COLO829 (cell line): ENCODE data around the gene NLE1.
"Not testable (repeated sequence)": the region's sequence is repeated elsewhere in the genome, so short reads cannot be mapped to it uniquely, and the experiment has no call there.

ENCODE experiments used
- DNase-seq: peaks from one replicate; pipeline ENCODE4 v3.0.0; 2012; ENCODE audit warnings: low spot score

NLE1 gene

DNA sequence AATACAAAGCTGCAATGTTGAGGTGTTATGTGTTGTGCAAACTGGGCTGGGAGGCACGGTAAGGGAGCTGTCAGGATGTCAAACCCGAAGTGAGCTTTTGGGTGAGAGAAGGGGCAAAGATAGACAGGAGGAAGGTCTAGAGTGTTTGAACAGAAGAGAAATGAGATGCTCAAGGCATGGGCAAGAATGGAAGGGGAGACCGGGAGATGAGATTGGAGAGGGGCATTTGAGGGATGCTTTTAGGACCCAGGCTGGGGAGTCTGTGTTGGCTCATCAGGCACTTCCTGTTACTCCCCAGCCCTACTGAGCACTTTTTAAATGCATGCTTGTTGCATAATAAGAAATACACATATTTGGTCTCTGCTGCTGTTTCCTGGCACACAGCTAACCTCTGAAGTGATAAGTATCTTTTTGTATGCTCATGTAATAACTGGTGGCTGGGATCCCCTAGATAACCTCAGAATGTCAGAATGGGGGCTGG, 19.2 kb upstream of the NLE1 start:
- no peak for DNase-seq

DNA sequence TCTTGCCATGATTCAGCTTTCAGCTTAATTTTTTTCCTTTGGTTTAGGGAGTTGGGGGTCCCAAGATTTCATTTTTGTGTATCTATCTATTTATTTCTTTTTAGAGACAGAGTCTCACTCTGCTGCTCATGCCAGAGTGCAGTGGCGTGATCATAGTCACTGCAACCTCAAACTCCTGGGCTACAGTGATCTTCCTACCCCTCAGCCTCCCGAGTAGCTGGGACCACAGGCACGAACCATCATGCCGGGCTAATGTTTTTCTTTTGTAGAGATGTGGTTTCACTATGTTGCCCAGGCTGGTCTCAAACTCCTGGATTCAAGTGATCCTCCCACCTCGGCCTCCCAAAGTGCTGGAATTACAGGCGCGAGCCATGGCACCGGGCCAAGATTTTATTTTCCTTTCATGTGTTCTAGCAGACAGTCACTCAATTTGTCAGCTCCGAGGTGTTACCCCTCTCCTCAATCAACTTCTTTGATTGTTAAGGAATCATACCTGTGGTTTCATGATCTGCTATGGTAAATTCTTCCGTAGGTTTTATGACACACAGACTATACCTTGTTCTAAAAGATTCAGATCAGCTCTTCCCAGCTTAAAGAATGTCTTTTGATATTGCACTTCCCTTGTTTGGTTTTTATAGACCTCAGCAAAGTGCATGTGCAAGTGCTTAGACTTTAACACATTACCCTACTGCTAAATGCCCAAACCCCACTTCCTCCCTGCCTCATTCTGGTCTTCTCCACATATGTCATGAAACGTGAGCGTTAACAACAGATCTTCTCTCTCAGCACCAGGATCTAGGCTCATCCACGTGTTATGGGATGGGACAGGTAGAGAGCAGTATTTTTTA, 18.5 kb upstream of the NLE1 start:
- DNase-seq = no peak

DNA sequence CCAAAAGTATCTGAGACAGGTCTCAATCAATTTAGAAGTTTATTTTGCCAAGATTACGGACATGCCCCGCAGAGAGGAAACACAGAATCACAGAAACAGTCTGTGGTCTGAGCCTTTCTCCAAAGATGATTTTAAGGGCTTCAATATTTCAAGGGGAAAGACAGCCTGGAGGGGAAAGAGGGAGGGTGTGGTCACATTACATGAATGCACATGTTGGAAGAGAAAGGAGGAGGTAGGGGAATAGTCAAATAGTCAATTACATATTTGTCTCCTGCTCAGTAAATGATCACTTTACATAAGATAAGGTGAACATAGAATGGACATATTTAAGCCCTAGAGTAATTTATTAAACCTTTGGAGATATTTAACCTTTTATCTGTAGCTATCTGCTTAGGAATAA, 17.8 kb upstream of the NLE1 start:
- no peak for DNase-seq

DNA sequence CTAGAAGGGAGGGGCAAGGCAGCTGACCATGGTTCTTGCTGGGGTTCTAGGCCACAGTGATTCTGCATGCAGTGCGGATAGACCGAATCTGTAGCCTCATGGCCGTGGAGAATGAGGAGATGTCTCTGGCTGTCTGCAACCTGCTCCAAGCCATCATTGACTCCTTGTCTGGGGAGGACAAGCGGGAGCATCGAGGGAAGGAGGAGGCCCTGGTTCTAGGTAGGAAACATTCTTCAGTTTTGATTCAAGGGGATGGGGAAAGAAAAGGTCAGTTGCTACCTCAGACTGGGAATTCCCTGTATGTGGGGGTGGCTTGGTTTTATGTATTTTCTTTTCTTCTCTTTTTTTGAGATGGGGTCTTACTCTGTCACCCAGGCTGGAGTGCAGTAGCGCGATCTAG, 13.1 kb upstream of the NLE1 start:
- no peak for DNase-seq

DNA sequence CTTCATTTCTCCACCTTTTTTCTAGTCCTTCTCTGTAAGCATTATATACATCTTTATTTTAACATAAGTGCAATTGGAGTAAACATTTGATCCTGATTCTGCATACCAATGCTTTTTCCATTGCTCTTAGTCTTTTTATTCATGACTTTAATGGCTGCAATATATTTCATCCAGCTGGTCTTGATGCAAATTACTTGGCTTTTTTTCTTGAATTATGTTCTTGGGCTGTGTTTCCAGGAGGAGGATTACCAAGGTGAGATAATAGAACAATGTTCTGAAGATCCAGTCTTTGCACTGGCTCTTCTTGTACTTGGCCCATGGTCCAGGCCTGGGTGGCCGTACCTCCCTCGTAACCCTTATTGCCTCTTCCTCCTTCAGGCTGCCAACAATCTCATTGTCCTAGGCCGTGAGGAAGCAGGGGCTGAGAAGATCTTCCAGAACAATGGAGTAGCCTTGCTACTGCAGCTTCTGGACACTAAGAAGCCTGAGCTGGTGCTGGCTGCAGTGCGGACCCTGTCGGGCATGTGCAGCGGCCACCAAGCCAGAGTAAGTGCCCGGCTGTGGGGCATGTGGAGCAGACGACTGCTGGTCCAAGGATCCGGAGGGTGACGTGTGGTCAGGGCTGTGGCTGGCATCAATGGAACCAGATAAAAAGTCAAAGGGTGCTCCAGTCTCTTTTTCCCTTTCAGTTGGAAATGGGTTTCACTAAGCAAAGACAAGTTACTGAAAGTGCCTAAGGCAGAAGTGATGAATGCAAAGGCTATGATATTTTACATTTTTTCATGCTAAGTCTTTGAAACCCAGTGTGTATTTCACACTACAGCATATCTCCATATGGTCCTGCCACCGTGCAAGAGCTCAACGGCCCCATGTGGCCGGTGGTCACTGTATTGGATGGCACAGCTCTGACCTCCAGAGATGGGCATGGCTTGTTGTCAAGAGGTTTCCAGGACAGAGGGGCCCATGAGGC, 12.4 kb upstream of the NLE1 start:
- DNase-seq = no peak

DNA sequence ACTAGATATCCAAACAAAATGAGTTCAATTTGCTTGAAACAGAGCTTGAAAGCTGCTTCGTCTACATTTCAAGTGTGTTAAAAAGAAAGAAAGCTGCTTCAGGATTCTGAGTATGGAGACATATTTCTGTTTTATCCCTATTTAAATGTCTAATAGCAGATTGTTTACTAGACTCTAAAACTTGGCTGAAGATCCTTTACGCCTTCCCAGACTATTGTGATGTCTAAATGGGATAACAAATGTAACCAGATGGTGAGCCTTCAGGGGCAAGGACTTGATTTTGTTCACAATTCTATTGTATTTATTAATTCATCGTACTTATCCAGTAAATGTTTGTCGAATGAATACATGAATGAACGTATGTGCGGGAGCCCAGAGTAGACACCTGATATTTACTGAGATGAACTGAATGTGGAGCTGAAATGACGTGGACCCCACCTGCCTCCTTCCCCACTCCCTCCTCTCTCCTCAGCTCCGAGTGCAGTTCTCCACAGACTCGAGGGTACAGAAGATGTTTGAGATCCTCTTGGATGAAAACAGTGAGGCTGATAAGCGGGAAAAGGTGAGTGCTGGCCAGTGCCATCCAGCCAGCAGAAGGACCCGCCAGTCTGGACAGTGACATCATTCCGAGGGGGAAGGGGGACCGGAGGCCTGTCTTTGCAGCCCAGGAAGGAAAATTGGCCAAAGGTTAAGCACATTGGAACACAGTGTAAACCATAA, 10.5 kb upstream of the NLE1 start:
- no peak for DNase-seq

DNA sequence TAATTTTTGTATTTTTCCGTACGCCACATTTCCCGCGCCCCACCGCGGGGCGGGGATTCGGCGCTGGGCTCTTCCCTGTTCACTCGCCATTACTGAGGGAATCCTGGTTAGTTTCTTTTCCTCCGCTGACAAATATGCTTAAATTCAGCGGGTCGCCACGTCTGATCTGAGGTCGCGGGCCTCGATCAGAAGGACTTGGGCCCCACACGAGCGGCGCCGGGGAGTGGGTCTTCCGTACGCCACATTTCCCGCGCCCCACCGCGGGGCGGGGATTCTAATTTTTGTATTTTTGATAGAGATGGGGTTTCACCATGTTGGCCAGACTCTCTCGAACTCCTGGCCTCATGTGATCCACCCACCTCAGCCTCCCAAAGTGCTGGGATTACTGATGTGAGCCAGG, 9.0 kb upstream of the NLE1 start:
- DNase-seq = not testable (repeated sequence)

DNA sequence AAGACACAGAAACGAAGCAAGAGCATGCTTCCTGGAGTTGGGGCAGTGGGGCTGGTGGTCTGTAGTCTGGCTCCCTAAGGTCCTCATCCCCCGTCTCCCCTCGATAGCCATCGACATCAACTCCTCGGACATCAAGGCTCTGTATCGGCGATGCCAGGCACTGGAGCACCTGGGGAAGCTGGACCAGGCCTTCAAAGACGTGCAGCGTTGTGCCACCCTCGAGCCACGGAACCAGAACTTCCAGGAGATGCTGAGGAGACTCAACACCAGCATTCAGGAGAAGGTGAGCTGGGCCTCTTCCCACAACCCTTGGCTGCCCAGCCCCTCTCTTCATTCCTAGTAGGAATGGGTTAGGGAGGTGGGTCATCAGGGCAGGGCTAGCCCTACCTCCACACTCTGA, 7.8 kb upstream of the NLE1 start:
- no peak for DNase-seq

DNA sequence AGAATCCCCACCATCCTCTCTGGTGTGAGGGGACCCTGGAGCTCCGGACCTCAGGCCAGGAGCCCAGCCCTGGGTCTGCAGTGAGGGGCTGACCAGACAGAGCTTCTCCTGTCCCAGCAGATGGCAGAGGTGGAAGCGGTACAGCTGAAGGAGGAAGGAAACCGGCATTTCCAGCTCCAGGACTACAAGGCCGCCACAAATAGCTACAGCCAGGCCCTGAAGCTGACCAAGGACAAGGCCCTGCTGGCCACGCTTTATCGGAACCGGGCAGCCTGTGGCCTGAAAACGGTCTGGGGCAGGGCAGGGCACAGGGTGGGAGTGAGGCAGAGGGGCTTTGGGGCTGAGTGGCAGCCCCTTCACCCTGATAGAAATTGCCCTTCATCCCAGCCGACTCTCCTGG, 6.0 kb upstream of the NLE1 start:
- no peak for DNase-seq

DNA sequence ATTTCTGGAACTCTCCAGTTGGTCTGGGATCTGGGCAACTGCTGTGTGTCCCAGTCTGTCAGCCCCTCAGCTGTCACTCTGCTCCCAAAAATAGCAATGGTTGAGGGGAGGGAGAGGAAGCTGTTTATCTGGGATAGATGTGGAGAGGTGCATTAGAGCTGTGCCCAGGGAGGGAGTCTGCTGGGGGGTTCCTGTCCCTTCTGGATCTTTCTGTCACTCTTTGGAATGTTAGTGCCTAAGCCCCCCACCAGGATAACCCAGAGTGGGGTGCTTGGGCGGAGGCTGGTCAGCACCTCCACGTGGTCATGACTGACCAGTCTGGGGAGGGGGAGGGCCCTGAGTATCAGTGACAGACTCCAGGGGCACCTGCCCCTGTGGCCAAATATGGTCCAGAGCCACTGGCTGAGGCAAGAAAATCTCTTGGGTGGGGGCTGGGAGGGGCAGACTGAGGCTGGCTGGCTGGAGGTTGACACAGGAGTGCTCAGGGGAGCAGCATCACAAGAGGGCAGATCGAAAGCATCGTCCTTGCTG, 5.3 kb upstream of the NLE1 start, which contains the start of gene UNC45B:
TSS of gene UNC45B (plus strand) at position 443 of the 531 bp plus-strand sequence. CDS start 447 bp downstream, outside the sequence.
- DNase-seq = no peak

DNA sequence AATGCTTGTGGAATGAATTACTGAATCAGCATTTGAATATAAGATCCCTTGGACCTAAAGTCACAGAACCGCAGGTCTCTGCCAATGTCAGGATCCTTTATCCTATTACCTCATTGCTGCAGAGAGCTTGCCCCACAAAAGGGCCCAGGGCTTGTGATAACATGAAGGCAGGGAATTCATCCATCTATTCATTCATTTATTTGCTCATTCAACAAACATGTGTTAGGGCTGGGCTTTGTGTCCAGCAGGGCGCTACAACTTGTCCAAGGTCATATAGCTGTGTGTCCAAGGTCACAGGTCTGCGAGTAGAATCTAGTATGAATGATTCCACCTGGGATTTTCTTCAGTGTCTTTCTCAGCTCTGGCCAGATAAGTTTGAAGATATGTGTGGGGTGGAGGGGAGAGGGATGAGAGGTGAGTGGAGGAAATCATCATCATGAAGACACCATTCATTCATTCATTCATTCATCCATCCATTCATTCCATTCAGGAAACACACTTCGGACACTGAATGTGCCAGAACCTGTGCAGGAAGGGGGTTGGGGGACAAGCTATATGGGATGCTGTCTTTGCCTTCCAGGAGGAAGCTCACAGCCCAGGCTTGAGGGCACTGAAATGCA, 4.2 kb upstream of the NLE1 start:
- DNase-seq = no peak

DNA sequence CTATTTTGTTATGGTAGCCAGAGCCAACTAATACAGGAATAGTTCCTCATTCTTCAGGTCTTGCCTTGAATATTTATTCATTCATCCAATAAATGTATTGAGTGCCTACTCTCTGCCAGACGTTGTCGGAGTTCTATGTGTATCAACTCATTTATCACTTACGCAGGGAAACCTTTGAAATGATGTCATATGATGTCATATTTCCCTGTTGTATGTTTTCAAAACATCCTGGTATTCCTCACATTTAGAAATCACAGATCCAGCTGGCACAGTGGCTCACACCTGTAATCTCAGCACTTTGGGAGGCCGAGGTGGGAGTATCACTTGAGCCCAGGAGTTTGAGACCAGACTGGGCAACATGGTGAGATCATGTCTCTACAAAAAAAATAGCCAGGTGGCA, 2.7 kb upstream of the NLE1 start:
- DNase-seq = no peak

DNA sequence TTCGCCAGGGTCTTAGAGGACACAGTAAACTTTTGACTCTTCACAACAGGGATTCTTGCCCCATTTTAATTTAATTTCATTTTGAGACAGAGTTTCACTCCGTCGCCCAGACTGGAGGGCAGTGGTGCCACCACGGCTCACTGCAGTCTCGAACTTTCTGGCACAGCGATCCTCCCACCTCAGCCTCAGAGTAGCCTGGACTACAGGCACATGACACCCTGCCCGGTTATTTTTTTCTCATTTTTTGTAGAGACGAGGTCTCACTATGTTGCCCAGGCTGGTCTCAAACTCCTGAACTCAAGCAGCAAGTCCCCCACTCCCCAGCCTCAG, 329 bp upstream of the NLE1 start:
- no peak for DNase-seq

DNA sequence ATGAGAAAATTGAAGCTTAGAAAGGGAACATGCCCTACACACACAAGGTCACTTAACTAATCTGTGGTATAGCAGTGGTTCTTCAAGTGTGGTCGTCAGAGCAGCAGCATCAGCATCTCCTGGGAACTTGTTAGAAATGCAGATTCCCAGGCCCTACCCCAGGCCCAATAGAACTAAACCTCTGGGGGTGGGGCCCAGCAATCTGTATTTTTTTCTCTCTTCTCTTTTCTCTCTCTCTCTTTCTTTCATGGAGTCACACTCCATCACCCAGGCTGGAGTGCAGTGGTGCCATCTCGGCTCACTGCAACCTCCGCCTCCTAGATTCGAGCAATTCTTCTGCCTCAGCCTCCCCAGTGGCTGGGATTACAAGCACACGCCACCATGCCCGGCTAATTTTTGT, 3.9 kb downstream of the NLE1 start:
- DNase-seq = no peak

DNA sequence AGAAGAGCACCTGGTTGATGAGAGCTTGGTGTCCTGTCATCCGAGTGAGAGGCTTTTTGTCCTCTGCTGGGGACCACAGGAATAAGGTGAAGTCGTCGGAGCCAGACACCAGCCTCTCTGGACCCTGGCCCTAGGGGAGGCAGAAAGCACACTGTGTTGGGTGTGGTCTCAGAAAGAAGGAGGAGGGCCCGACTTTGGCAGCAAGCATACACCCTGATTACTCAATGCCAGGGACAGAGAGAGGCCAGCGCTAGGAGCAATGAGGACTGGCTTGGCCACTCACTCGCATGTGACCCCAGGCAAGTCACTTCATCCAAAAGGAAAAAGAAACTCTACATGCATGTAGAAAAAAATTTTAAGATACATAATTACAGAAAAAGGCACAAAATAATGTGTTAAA, 6.8 kb downstream of the NLE1 start:
- no peak for DNase-seq

DNA sequence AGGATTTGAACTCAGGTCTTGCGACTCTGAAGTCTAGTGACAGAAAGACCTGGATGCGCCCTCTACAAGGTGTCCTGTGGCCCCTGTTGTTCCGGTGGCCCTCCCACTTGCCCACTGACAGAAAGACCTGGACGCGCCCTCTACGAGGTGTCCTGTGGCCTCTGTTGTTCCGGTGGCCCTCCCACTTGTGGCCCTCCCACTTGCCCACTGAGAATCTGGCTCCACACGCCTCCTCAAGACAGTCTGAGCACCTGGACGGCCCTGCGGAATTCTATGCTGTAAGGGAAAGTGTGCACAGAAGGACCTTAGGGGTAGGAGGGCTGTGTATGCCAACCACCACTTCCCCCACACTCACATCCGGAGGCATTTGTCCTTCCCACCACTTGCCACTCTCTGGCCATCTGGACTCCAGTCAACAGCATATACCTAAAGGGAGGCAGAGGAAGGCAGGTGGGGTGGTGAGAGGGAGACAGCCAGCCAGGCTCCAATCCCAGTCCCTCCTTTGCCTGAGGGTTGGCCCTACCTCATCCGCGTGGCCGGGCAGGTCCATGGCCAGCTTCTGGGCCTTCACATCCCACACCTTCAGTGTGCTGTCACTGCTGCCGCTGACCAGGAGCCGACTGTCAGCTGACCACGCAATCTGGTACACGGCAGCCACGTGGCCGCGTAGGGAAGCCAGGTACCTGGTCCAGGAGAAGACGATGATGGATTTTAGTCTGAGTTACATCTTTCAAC, 9.1 kb downstream of the NLE1 start:
- no peak for DNase-seq

DNA sequence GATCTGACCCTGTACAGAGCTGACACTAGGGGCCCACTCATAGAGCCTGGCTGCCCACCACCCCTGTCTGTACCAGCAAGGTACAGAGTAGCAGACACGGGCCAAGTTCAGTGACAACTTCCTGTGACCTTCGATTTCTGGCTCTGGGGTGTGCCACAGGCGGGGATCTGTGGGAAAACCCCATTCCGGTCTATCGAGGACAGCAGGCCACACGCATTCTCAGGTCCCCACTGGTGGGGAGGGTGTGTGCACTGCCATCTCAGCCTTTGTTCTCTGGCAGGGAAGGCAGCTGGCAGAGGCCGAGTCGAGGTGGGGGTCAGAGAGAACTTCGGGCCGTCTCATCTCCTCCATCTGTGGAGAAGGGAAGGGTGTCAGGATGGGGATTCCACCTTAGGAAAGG, 10.0 kb downstream of the NLE1 start:
- DNase-seq = no peak

DNA sequence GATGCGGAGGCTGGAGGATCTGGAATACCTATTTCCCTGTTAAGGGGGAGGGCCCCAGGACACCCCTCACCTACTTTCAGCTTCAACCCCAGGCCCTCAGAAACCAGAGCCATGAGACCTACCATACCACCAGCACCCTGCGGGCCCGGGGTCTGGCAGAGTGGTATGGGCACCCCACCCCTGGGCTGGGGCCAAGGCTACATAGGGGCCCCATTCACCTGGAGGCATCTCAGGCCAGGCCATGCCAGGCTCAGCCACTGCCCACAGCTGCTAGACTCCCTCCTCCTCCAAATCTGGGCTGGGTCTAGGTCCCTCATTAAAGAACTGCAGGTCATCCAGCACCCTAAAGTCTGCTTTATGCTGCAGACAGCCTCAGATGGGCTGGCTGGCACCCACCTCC, 11.7 kb downstream of the NLE1 start:
- no peak for DNase-seq

DNA sequence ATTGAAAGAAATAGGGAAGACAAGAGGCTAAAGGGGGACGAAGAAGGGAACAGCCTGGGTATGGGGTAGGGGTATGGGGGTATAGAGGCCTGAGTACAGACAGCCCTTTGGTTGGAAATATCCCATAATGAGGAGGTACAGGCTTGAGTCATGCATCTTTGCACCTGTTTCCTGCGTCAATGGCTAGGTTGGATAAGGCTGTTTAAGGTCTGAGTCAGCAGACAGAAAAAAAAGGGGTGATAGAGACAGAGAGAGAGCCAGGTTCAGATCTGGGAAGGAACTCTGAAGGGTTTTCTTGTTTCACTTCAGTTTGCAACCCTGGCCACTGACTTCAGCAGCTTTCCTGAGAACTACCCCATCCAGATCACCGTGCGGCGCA, 12.1 kb downstream of the NLE1 start:
- DNase-seq = no peak

DNA sequence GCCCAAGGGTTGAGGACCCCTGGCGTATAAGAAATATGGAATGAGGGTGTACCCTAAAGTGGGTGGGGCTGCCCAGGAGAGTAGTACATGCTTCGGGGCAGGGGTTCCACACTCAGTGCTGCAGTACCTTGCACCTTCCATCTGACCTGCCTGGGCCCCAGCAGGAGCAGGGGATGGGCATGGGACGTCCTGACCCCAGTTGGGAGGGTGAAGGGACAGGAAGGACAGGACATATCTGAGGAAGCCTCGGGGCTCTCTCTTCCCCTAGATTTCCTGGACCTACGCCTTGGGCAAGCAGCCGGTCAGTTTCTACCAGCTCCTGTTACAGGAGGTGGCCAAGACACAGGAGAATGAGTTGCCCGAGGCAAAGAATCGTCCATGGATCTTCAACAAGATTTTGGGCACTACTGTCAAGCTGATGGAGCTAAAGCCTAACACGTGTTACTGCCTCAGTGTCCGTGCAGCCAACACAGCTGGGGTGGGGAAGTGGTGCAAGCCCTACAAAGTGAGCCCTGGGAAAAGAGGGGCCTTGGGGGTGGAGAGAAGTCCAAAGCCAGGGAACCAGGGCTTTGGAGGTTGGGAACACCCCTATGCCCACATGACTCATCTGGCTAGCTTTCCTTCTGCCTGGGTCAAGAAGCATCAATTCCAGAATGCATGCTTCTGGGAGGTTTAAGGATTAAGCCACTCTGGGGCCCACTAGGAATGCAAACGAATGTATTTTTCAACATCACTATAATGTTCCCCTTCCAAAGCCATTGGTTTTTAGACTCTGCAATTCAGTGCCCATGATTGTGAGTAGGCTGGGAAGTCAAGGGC, 12.7 kb downstream of the NLE1 start:
- no peak for DNase-seq
